ENCODE measurements around the gene SKAP2.

Gene SKAP2

GRCh38 chr7:26690135-26690805 lies 174.1 kb downstream of the SKAP2 start:
- TF ChIP-seq POLR2A (IDR thresholded peaks at IDR 0.05; ENCODE audit: low read length), result no peak
- TF ChIP-seq GATA1 (IDR thresholded peaks at IDR 0.05; ENCODE audit: low read depth, low read length), result no peak

GRCh38 chr7:26688936-26689506 lies 175.4 kb downstream of the SKAP2 start:
- peak; percentile 59 to 89 for DNase-seq
- TF ChIP-seq GATA1 (IDR thresholded peaks at IDR 0.05; ENCODE audit: low read depth, low read length) (no peak), POLR2A (IDR thresholded peaks at IDR 0.05; ENCODE audit: low read length) (no peak)

More at GRCh38 chr7:26690135-26690805, 174.1 kb downstream of the SKAP2 start:
- no peak for DNase-seq

DNA sequence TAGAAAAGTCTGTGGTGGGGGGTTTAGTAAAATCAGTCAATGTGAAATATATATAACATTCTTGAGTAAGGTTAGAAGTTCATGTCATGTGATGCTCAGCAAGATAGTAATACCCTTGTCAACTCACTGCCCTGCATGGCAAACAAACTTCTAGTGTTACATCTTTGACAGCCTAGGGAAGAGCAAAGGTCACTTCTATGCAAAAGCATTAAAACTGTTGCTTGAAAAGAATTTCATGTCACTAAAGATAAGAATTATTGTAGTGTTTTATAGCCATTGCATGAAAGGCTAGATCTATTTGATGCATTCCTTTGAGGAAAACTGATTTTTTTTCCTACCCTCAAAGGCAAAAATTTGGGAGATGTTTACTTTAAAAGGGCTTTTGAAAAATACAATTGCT lies 176.0 kb downstream of the SKAP2 start:
- DNase-seq, result peak; percentile 16 to 17
- TF ChIP-seq POLR2A (IDR thresholded peaks at IDR 0.05; ENCODE audit: low read length) (no peak), GATA1 (IDR thresholded peaks at IDR 0.05; ENCODE audit: low read depth, low read length) (no peak)

- no peak for TF ChIP-seq GATA1 (IDR thresholded peaks at IDR 0.05; ENCODE audit: low read depth, low read length)
- no peak for TF ChIP-seq POLR2A (IDR thresholded peaks at IDR 0.05; ENCODE audit: low read length)
- no peak for DNase-seq
Observed at GRCh38 chr7:26687032-26687431, 177.4 kb downstream of the SKAP2 start.

- peak; percentile 52 to 66 for DNase-seq
- TF ChIP-seq POLR2A (IDR thresholded peaks at IDR 0.05; ENCODE audit: low read length) (no peak), GATA1 (IDR thresholded peaks at IDR 0.05; ENCODE audit: low read depth, low read length) (no peak)
Observed at GRCh38 chr7:26686448-26686981, 177.9 kb downstream of the SKAP2 start.

GRCh38 chr7:26685606-26686005 lies 178.8 kb downstream of the SKAP2 start:
- TF ChIP-seq GATA1 (IDR thresholded peaks at IDR 0.05; ENCODE audit: low read depth, low read length) (no peak), POLR2A (IDR thresholded peaks at IDR 0.05; ENCODE audit: low read length) (no peak)
- no peak for DNase-seq

DNA sequence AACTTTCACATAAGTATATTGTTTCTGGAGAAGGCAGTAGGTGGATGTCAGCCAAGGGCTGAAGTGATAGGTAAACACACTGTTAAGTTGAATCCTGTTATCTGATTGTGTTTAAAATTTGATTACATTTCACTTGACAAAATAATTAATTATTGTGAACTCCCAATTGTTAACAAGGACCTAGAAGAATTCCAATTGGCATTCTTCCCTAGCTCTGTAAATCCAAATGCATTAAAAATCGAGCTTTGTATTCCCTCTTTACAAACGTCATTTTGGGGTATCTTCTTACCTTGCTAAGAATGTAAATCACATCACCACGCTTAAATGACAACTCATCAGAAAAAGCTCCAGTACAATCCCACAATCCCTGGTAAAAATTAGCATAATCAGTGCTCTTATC lies 179.9 kb downstream of the SKAP2 start:
- TF ChIP-seq POLR2A (IDR thresholded peaks at IDR 0.05; ENCODE audit: low read length) (no peak), GATA1 (IDR thresholded peaks at IDR 0.05; ENCODE audit: low read depth, low read length) (no peak)
- DNase-seq, result no peak

- DNase-seq, result no peak
Observed at GRCh38 chr7:26683277-26683676, 181.1 kb downstream of the SKAP2 start.

GRCh38 chr7:26681819-26682418 lies 182.5 kb downstream of the SKAP2 start:
- TF ChIP-seq POLR2A (IDR thresholded peaks at IDR 0.05; ENCODE audit: low read length) (no peak), GATA1 (IDR thresholded peaks at IDR 0.05; ENCODE audit: low read depth, low read length) (no peak)
- DNase-seq, result peak; percentile 13 to 47

More at GRCh38 chr7:26683277-26683676, 181.1 kb downstream of the SKAP2 start:
- no peak for TF ChIP-seq POLR2A (IDR thresholded peaks at IDR 0.05; ENCODE audit: low read length)
- TF ChIP-seq GATA1 (IDR thresholded peaks at IDR 0.05; ENCODE audit: low read depth, low read length), result no peak

- TF ChIP-seq POLR2A (IDR thresholded peaks at IDR 0.05; ENCODE audit: low read length), result no peak
- TF ChIP-seq GATA1 (IDR thresholded peaks at IDR 0.05; ENCODE audit: low read depth, low read length), result no peak
- DNase-seq, result no peak
Observed at GRCh38 chr7:26680587-26680986, 183.8 kb downstream of the SKAP2 start.

DNA sequence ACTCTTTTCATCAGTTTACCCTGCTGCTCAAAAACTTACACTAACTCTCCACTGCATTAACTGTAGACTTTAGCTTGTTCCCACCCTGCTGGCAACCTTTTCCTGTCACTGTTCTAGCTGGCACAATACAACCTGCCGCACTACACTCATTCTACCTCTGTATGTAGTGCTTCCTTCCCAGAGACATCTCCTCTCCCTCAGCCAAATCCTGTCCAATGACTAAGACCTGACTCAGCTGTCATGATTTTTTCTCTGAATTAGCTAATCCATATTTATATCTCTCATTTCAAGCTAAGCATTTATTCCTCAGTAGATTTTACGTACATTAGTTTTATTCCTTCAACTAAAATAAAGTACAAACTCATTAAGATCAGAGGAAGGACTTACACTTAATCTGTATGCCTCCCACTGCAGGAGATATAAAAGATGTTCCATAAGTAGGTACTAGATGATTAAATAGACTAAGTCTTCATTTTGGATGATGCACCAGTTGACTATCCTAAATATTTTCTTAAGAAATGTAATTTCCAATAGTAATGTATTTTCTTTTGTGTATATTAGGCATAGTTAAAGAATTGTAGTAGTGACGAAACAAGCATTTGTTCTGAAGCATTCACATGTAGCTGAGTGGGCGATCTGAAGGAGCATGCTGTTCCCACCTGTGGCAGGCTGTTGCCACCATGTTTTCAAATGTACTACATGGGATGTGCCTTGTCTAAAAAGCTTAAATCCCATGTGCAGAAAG lies 189.1 kb downstream of the SKAP2 start:
- no peak for DNase-seq
- TF ChIP-seq POLR2A (IDR thresholded peaks at IDR 0.05; ENCODE audit: low read length) (no peak), GATA1 (IDR thresholded peaks at IDR 0.05; ENCODE audit: low read depth, low read length) (no peak)

- no peak for TF ChIP-seq GATA1 (IDR thresholded peaks at IDR 0.05; ENCODE audit: low read depth, low read length)
- no peak for TF ChIP-seq POLR2A (IDR thresholded peaks at IDR 0.05; ENCODE audit: low read length)
- no peak for DNase-seq
Observed at GRCh38 chr7:26673858-26674257, 190.5 kb downstream of the SKAP2 start.

DNA sequence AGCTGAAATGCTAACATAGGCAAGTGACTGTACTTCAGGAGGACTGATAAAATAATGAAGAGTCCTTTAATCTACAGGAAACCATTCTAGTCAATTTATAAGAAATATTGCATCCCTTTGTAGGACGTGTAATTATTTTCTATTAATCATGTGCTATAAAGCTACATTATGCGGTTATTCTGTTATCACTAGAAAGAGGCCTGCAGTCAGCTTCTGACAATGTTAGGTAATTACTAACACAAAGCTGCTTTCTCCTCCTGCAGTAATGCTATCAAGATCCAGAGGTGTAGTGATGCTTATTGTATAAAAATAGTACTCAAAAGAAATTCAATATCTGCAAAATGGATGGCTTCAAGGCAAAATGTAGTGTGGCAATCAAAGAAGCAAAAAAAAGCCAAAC lies 191.1 kb downstream of the SKAP2 start:
- no peak for TF ChIP-seq GATA1 (IDR thresholded peaks at IDR 0.05; ENCODE audit: low read depth, low read length)
- no peak for TF ChIP-seq POLR2A (IDR thresholded peaks at IDR 0.05; ENCODE audit: low read length)
- no peak for DNase-seq

- TF ChIP-seq GATA1 (IDR thresholded peaks at IDR 0.05; ENCODE audit: low read depth, low read length) (no peak), POLR2A (IDR thresholded peaks at IDR 0.05; ENCODE audit: low read length) (no peak)
- DNase-seq, result no peak
Observed at GRCh38 chr7:26670841-26671240, 193.5 kb downstream of the SKAP2 start.

Data from erythroblast (primary cell).